ENCODE results near the gene NFASC.

The NFASC gene

GRCh38 chr1:204962742-204963632, 92.3 kb downstream of the NFASC start:
- no peak for DNase-seq

GRCh38 chr1:204967451-204967850, 96.8 kb downstream of the NFASC start:
- DNase-seq, result no peak

GRCh38 chr1:204968135-204968534, 97.5 kb downstream of the NFASC start:
- no peak for DNase-seq

GRCh38 chr1:204968951-204969350, 98.3 kb downstream of the NFASC start:
- DNase-seq, result no peak

- peak; percentile 49 to 51 for DNase-seq
Measured at GRCh38 chr1:204970937-204971336, 100.3 kb downstream of the NFASC start.

- DNase-seq, result peak; percentile 67 to 72
Measured at GRCh38 chr1:204971517-204972336, 101.1 kb downstream of the NFASC start.

- peak in 1 of 2 donors; percentile 18 for DNase-seq
Measured at GRCh38 chr1:204972426-204972825, 101.8 kb downstream of the NFASC start.

- DNase-seq, result no peak
Measured at GRCh38 chr1:204973449-204973848, 102.8 kb downstream of the NFASC start.

GRCh38 chr1:204974327-204974726, 103.7 kb downstream of the NFASC start:
- no peak for DNase-seq

- no peak for DNase-seq
Measured at GRCh38 chr1:204975021-204975420, 104.4 kb downstream of the NFASC start.

- peak; percentile 29 to 74 for DNase-seq
Measured at GRCh38 chr1:204975568-204976235, 105.0 kb downstream of the NFASC start.

- no peak for DNase-seq
Measured at GRCh38 chr1:204976646-204977045, 106.0 kb downstream of the NFASC start.

- no peak for DNase-seq
Measured at GRCh38 chr1:204977318-204977717, 106.7 kb downstream of the NFASC start.

- no peak for DNase-seq
Measured at GRCh38 chr1:204978782-204979181, 108.1 kb downstream of the NFASC start.

GRCh38 chr1:204979306-204979705, 108.6 kb downstream of the NFASC start:
- no peak for DNase-seq

- no peak for DNase-seq
Measured at GRCh38 chr1:204979891-204980649, 109.4 kb downstream of the NFASC start.

- no peak for DNase-seq
Measured at GRCh38 chr1:204980840-204981405, 110.3 kb downstream of the NFASC start.

- no peak for DNase-seq
Measured at GRCh38 chr1:204983136-204983535, 112.5 kb downstream of the NFASC start.

GRCh38 chr1:204983881-204984280, 113.2 kb downstream of the NFASC start:
- DNase-seq, result no peak

- no peak for DNase-seq
Measured at GRCh38 chr1:204984499-204984898, 113.8 kb downstream of the NFASC start.

- DNase-seq, result no peak
Measured at GRCh38 chr1:204986181-204986580, 115.5 kb downstream of the NFASC start.

- DNase-seq, result no peak
Measured at GRCh38 chr1:204987689-204988088, 117.0 kb downstream of the NFASC start.

All from inflammatory macrophage treated with lipopolysaccharide for 1 hour (primary cell).